ENCODE data around the gene LCAT. TPM values are rescaled to one million over a fixed set of nuclear protein-coding genes. Genes with fewer than 3 reads are reported as not detected.

LCAT gene
- total RNA-seq, 6 experiments from 2014 or later: 17.6 to 21.8 (median 19.8) TPM

DNA sequence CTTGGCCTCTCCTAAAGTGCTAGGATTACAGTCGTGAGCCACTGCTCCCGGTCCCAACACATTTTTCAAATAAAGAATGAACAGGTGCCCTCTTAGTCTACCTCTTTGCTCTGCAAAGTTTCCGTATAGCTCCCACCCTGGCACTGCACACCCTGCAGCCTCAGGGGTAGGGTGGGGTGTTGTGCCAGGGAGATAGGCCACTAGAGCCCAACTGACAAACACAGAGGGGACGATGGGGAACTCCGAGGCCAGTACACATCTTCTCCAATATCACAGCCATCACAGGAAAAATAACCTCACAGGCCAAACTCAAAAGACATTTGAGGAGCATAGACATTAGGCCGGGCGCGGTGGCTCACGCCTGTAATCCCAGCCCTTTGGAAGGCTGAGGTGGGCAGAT, 27.2 kb upstream of the LCAT start:
- H3K4me3 Mint-ChIP-seq: no peak overlapping the region
- H3K27me3 Mint-ChIP-seq (ENCODE audit: insufficient read depth): peaks cover 12% of the 10 kb centered on the region
- no peaks in the 10 kb centered on the region for H3K9me3 Mint-ChIP-seq
- no peak overlapping the region for H3K27ac Mint-ChIP-seq
- no peak for TF ChIP-seq CTCF (IDR thresholded peaks at IDR 0.05)
- no peak for DNase-seq
- H3K4me1 Mint-ChIP-seq (ENCODE audit: low read depth): peaks cover 20% of the 10 kb centered on the region
- H3K36me3 Mint-ChIP-seq (ENCODE audit: low read depth): peaks cover 13% of the 10 kb centered on the region

GRCh38 chr16:67969254-67970039, 25.5 kb upstream of the LCAT start:
- no peak for TF ChIP-seq CTCF (IDR thresholded peaks at IDR 0.05)
- Mint-ChIP-seq H3K27me3 (ENCODE audit: insufficient read depth) (peaks cover 8% of the 10 kb centered on the region), H3K9me3 (no peaks in the 10 kb centered on the region), H3K36me3 (ENCODE audit: low read depth) (peaks cover 29% of the 10 kb centered on the region), H3K27ac (peak overlapping the region; percentile 80), H3K4me3 (peak overlapping the region; percentile 100), H3K4me1 (ENCODE audit: low read depth) (peaks cover 36% of the 10 kb centered on the region)
- no peak for DNase-seq

DNA sequence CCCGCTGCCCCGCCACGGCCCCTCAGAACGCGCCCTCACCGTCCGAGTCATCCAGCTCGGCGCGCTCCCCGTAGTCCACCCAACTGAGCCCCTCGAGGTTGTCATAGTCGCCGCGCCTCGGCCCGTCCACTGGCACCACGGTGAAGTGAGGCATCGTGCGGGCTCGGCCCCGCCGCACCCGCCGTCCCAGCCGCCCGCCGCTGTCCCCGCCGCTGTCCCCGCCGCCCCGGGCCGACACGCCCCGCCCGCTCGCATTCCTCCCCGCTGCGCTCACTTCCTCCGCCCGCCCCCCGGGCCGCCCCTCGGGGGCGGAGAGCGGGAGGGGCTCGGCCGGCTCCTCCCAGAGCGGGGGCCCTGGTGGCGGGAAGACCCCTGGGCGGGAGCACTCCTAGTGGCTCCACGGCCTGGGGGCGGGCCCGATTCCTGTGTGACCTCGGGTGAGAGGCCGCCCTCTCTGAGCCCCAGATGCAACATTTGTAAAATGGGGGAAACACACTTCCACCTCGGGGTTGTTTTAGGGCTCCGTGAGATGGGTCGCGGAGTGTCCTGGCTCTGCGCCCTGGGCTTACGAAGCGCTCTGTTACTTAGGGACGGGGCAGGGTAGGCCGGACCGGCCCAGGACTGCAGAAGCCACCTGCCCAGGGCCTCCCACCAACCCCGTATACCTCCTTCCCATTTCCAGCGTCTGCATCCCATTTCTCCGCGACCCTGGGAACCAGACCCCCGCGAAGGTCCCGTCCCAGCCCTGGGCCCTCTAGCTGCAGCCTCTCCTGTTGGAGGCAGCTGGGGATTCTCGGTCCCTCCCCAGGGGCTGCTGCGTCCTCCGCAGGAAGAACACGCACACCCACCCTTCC, 24.7 kb upstream of the LCAT start, which contains the start of gene SLC12A4:
TSS of gene SLC12A4 (minus strand) at position 238 of the 854 bp plus-strand sequence. CDS start at position 154, 84 bp downstream.
- peaks cover 7% of the 10 kb centered on the region; the same call in 1 of the 2 replicates for H3K27me3 Mint-ChIP-seq (ENCODE audit: insufficient read depth)
- peak within 1 kb of the TSS; percentile 97 for H3K27ac Mint-ChIP-seq
- no peaks in the 10 kb centered on the region for H3K9me3 Mint-ChIP-seq
- H3K4me3 Mint-ChIP-seq: peak within 1 kb of the TSS; percentile 100
- peaks cover 40% of the 10 kb centered on the region for H3K4me1 Mint-ChIP-seq (ENCODE audit: low read depth)
- peak; percentile 44 for DNase-seq
- peaks cover 33% of the 10 kb centered on the region for H3K36me3 Mint-ChIP-seq (ENCODE audit: low read depth)
- no peak for TF ChIP-seq CTCF (IDR thresholded peaks at IDR 0.05)

GRCh38 chr16:67967958-67968399, 24.1 kb upstream of the LCAT start:
- Mint-ChIP-seq H3K27ac (peak overlapping the region; percentile 97), H3K27me3 (ENCODE audit: insufficient read depth) (peaks cover 6% of the 10 kb centered on the region; the same call in 1 of the 2 replicates), H3K4me1 (ENCODE audit: low read depth) (peaks cover 42% of the 10 kb centered on the region), H3K9me3 (no peaks in the 10 kb centered on the region), H3K36me3 (ENCODE audit: low read depth) (peaks cover 35% of the 10 kb centered on the region), H3K4me3 (peak overlapping the region; percentile 100)
- no peak for TF ChIP-seq CTCF (IDR thresholded peaks at IDR 0.05)
- no peak for DNase-seq

DNA sequence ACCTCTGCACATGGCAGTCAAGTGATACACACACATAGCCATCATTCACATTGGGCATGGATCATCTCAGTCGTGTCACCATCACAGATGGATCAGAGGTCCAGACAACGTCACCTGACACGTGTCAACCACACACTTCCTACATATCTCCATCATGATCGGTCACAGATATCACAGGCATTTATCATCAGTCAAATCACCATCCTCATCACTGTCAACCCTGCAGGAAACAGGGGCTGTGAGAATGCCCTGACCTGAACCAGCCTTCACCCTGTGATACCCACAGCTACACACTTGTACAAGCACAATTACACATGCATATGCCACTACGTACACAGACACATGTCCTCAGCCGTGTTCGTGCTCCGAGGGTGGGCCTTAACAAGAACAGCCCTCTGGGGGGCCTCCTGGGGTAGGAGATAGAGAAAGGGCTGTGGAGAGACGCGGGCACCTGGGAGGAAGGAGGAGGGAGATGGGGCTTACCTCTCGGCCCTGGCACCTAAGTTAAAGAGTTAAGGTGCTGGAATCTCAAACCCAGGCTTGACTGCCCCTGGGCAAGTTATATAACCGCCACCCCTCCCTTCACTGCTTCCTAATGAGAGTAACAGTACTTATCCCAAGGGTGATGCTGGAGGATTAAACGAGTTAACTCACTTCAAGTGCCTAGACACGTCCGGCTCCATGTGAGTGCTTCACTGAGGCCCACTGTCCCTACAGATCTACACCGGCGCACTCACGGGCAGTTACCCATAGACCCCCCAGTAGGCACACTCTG, 23.4 kb upstream of the LCAT start:
- H3K9me3 Mint-ChIP-seq: no peaks in the 10 kb centered on the region
- no peak for TF ChIP-seq CTCF (IDR thresholded peaks at IDR 0.05)
- H3K36me3 Mint-ChIP-seq (ENCODE audit: low read depth): peaks cover 41% of the 10 kb centered on the region
- H3K27ac Mint-ChIP-seq: peak overlapping the region; percentile 97
- peak overlapping the region; percentile 100 for H3K4me3 Mint-ChIP-seq
- H3K4me1 Mint-ChIP-seq (ENCODE audit: low read depth): peaks cover 48% of the 10 kb centered on the region
- peak; percentile 45 for DNase-seq
- peaks cover 5% of the 10 kb centered on the region; the same call in 1 of the 2 replicates for H3K27me3 Mint-ChIP-seq (ENCODE audit: insufficient read depth)
